ENCODE data around the gene RFTN1.

Gene RFTN1

GRCh38 chr3:16533928-16534574, 20.6 kb upstream of the RFTN1 start:
- in situ Hi-C loops (cut with MboI; ENCODE audit: low sequenced_read_pairs): no loop called here

- in situ Hi-C loops (cut with MboI; ENCODE audit: low sequenced_read_pairs): no loop called here
Observed at GRCh38 chr3:16529264-16529663, 15.8 kb upstream of the RFTN1 start.

- in situ Hi-C loops (cut with MboI; ENCODE audit: low sequenced_read_pairs): no loop called here
Observed at GRCh38 chr3:16528581-16528993, 15.1 kb upstream of the RFTN1 start.

GRCh38 chr3:16528106-16528505, 14.6 kb upstream of the RFTN1 start:
- in situ Hi-C loops (cut with MboI; ENCODE audit: low sequenced_read_pairs): no loop called here

- in situ Hi-C loops (cut with MboI; ENCODE audit: low sequenced_read_pairs): no loop called here
Observed at GRCh38 chr3:16524196-16524595, 10.7 kb upstream of the RFTN1 start.

GRCh38 chr3:16523778-16524177, 10.3 kb upstream of the RFTN1 start:
- in situ Hi-C loops (cut with MboI; ENCODE audit: low sequenced_read_pairs): no loop called here

GRCh38 chr3:16522834-16523233, 9.3 kb upstream of the RFTN1 start:
- in situ Hi-C loops (cut with MboI; ENCODE audit: low sequenced_read_pairs): no loop called here

- in situ Hi-C loops (cut with MboI; ENCODE audit: low sequenced_read_pairs): no loop called here
Observed at GRCh38 chr3:16520970-16521881, 7.7 kb upstream of the RFTN1 start.

GRCh38 chr3:16520241-16520969, 6.9 kb upstream of the RFTN1 start:
- in situ Hi-C loops (cut with MboI; ENCODE audit: low sequenced_read_pairs): no loop called here

- in situ Hi-C loops (cut with MboI; ENCODE audit: low sequenced_read_pairs): no loop called here
Observed at GRCh38 chr3:16516695-16517481, 3.4 kb upstream of the RFTN1 start.

- in situ Hi-C loops (cut with MboI; ENCODE audit: low sequenced_read_pairs): no loop called here
Observed at GRCh38 chr3:16515885-16516420, 2.5 kb upstream of the RFTN1 start.

- in situ Hi-C loops (cut with MboI; ENCODE audit: low sequenced_read_pairs): no loop called here
Observed at GRCh38 chr3:16514755-16515353, 1.4 kb upstream of the RFTN1 start.

- in situ Hi-C loops (cut with MboI; ENCODE audit: low sequenced_read_pairs): no loop called here
Observed at GRCh38 chr3:16514021-16514700, 662 bp upstream of the RFTN1 start.

GRCh38 chr3:16512435-16513140, 911 bp downstream of the RFTN1 start:
- in situ Hi-C loops (cut with MboI; ENCODE audit: low sequenced_read_pairs): no loop called here

- in situ Hi-C loops (cut with MboI; ENCODE audit: low sequenced_read_pairs): no loop called here
Observed at GRCh38 chr3:16511681-16512434, 1.6 kb downstream of the RFTN1 start.

- in situ Hi-C loops (cut with MboI; ENCODE audit: low sequenced_read_pairs): no loop called here
Observed at GRCh38 chr3:16510620-16511319, 2.7 kb downstream of the RFTN1 start.

GRCh38 chr3:16509721-16510619, 3.5 kb downstream of the RFTN1 start:
- in situ Hi-C loops (cut with MboI; ENCODE audit: low sequenced_read_pairs): no loop called here
